ENCODE measurements around the gene SPAG16. TPM values are rescaled to one million over a fixed set of nuclear protein-coding genes. Genes with fewer than 3 reads are reported as not detected.

The SPAG16 gene
- total RNA-seq, 1 experiment from 2014 or later, result 13.0 TPM

DNA sequence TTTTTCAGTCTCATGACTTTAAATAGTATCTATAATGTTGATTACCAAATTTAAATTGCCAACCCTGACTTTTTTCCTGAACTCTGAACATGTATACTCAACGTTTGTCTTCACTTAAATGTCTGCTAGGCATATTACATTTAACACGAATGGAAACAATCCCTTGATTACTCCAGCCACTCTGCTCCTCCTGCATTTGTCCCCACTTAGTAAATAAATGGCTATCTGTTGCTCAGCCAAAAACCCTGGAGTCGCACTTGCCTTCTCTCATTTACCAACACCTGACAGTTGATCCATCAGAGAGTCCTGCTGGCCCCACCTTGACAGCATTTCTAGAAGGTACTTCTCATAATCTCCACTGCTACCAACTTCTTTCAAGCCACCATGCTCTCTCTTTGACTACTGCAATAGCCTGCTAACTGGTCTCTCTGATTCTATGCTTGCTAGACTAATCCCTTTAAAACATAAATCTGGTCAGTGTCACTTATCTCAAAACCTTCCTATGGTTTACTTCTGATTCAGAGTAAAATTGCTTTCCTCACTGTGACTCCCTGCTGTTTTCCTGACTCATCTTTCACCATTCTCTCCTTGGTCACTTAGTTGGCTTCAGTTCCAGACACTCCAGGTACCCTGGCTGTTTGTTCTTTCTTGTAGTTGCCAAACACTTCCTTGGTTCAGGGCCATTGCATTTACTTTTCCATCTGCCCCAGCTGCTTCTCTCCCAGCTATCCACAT lies 31.9 kb downstream of the SPAG16 start:
- H3K9me3 ChIP-seq (ENCODE audit: control insufficient read depth, insufficient read depth, low read depth, low read length), result no peaks in the 10 kb centered on the region
- TF ChIP-seq SIN3A (IDR thresholded peaks at IDR 0.05; ENCODE audit: borderline replicate concordance, insufficient read depth, low read depth, low read length) (no peak), TCF7L2 (IDR thresholded peaks at IDR 0.05; ENCODE audit: low read depth, low read length) (no peak), CTCF (IDR thresholded peaks at IDR 0.05) (no peak), POLR2AphosphoS5 (IDR thresholded peaks at IDR 0.05; ENCODE audit: low read depth, low read length) (no peak)
- TF ChIP-seq, protein P1, sequence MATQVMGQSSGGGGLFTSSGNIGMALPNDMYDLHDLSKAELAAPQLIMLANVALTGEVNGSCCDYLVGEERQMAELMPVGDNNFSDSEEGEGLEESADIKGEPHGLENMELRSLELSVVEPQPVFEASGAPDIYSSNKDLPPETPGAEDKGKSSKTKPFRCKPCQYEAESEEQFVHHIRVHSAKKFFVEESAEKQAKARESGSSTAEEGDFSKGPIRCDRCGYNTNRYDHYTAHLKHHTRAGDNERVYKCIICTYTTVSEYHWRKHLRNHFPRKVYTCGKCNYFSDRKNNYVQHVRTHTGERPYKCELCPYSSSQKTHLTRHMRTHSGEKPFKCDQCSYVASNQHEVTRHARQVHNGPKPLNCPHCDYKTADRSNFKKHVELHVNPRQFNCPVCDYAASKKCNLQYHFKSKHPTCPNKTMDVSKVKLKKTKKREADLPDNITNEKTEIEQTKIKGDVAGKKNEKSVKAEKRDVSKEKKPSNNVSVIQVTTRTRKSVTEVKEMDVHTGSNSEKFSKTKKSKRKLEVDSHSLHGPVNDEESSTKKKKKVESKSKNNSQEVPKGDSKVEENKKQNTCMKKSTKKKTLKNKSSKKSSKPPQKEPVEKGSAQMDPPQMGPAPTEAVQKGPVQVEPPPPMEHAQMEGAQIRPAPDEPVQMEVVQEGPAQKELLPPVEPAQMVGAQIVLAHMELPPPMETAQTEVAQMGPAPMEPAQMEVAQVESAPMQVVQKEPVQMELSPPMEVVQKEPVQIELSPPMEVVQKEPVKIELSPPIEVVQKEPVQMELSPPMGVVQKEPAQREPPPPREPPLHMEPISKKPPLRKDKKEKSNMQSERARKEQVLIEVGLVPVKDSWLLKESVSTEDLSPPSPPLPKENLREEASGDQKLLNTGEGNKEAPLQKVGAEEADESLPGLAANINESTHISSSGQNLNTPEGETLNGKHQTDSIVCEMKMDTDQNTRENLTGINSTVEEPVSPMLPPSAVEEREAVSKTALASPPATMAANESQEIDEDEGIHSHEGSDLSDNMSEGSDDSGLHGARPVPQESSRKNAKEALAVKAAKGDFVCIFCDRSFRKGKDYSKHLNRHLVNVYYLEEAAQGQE (IDR thresholded peaks at IDR 0.05; ENCODE audit: insufficient read depth in 1 of 2, low read depth in 2 of 2, low read length in 1 of 2), result no peak
- POLR2A ChIA-PET, result no interaction called here
- ATAC-seq (no peak), DNase-seq (ENCODE audit: low read depth, low spot score) (no peak)
- in situ Hi-C loops (cut with HindIII; ENCODE audit: low pct_unique_long_range_greater_than_20kb, low sequenced_read_pairs), result no loop called here
- no peak overlapping the region for H3K4me3 ChIP-seq (ENCODE audit: low read depth in 2 of 2, low read length in 2 of 2)
- H3K27ac ChIP-seq (ENCODE audit: low read length), result no peak overlapping the region
- intact Hi-C loops (cut with micrococcal nuclease; ENCODE audit: unreplicated experiment), result no loop called here
- no peaks in the 10 kb centered on the region for H3K36me3 ChIP-seq (ENCODE audit: control insufficient read depth, insufficient read depth, low read length)
- H3K4me1 ChIP-seq (ENCODE audit: control insufficient read depth, insufficient read depth, low read length), result no peaks in the 10 kb centered on the region
- CTCF ChIA-PET, result no interaction called here
- BruUV-seq (replicated peaks), result no TSS peak
- H3K27me3 ChIP-seq (ENCODE audit: control insufficient read depth, insufficient read depth, low read length), result no peaks in the 10 kb centered on the region

GRCh38 chr2:213317929-213318328 lies 33.7 kb downstream of the SPAG16 start:
- H3K27ac ChIP-seq (ENCODE audit: low read length), result no peak overlapping the region
- DNase-seq (ENCODE audit: low read depth, low spot score) (no peak), ATAC-seq (no peak)
- BruUV-seq (replicated peaks), result no TSS peak
- H3K36me3 ChIP-seq (ENCODE audit: control insufficient read depth, insufficient read depth, low read length), result no peaks in the 10 kb centered on the region
- H3K27me3 ChIP-seq (ENCODE audit: control insufficient read depth, insufficient read depth, low read length), result no peaks in the 10 kb centered on the region
- H3K9me3 ChIP-seq (ENCODE audit: control insufficient read depth, insufficient read depth, low read depth, low read length), result no peaks in the 10 kb centered on the region
- in situ Hi-C loops (cut with HindIII; ENCODE audit: low pct_unique_long_range_greater_than_20kb, low sequenced_read_pairs) (no loop called here), intact Hi-C loops (cut with micrococcal nuclease; ENCODE audit: unreplicated experiment) (no loop called here)
- no peak overlapping the region for H3K4me3 ChIP-seq (ENCODE audit: low read depth in 2 of 2, low read length in 2 of 2)
- CTCF ChIA-PET, result no interaction called here
- POLR2A ChIA-PET, result no interaction called here
- TF ChIP-seq CTCF (IDR thresholded peaks at IDR 0.05) (no peak), TCF7L2 (IDR thresholded peaks at IDR 0.05; ENCODE audit: low read depth, low read length) (no peak), SIN3A (IDR thresholded peaks at IDR 0.05; ENCODE audit: borderline replicate concordance, insufficient read depth, low read depth, low read length) (no peak), POLR2AphosphoS5 (IDR thresholded peaks at IDR 0.05; ENCODE audit: low read depth, low read length) (no peak)
- TF ChIP-seq, protein P1 (IDR thresholded peaks at IDR 0.05; ENCODE audit: insufficient read depth in 1 of 2, low read depth in 2 of 2, low read length in 1 of 2), result no peak
- H3K4me1 ChIP-seq (ENCODE audit: control insufficient read depth, insufficient read depth, low read length), result no peaks in the 10 kb centered on the region

Measured in Panc1 (cell line).